Kidney epithelial cell (primary cell): Measurements from ENCODE around the gene ARFGAP1. TPM values are rescaled to one million over a fixed set of nuclear protein-coding genes. Genes with fewer than 3 reads are reported as not detected.
"Not testable (repeated sequence)": the region's sequence is repeated elsewhere in the genome, so short reads cannot be mapped to it uniquely, and the experiment has no call there.

Source experiments
- DNase-seq: peaks from one replicate; pipeline ENCODE4 v3.0.0-alpha.2; 2010; ENCODE audit warnings: low read depth
- H3K27me3 ChIP-seq: 2 replicates; pipeline ENCODE4 v1.6.0; 2011; ENCODE audit warnings: low read length; ENCODE audit not compliant: control insufficient read depth, insufficient read depth
- H3K36me3 ChIP-seq: 2 replicates; pipeline ENCODE4 v1.5.1; 2011; ENCODE audit warnings: low read length; ENCODE audit not compliant: control insufficient read depth, insufficient read depth
- H3K4me3 ChIP-seq: 2 replicates; pipeline ENCODE4 v1.5.1; 2011; ENCODE audit warnings: low read depth, mild to moderate bottlenecking, control low read depth, low read length
- CTCF ChIP-seq: IDR thresholded peaks from 2 replicates; pipeline ENCODE4 v1.5.1; 2011; ENCODE audit warnings: mild to moderate bottlenecking, moderate library complexity, low read length, control low read depth, inconsistent platforms; ENCODE audit not compliant: insufficient read depth, poor library complexity, severe bottlenecking
- total RNA-seq: library from RNA; depleted of rRNA; stranded (reverse); fragments of >200 nt; gene quantifications from 2 replicates; pipeline ENCODE4 v1.2.3, GENCODE V29; 2015

Gene ARFGAP1
- total RNA-seq, 1 donor from 2014 or later: 109 TPM

- TF ChIP-seq CTCF: no peak
- no peak for DNase-seq
- Histone ChIP-seq H3K4me3 (no peak overlapping the region), H3K36me3 (no peaks in the 10 kb centered on the region), H3K27me3 (peaks cover 33% of the 10 kb centered on the region)
Observed at GRCh38 chr20:63249891-63250290, 22.7 kb upstream of the ARFGAP1 start.

GRCh38 chr20:63251350-63251749, 21.3 kb upstream of the ARFGAP1 start:
- not testable (repeated sequence) for DNase-seq, H3K36me3 ChIP-seq, H3K4me3 ChIP-seq
- peaks cover 43% of the 10 kb centered on the region for H3K27me3 ChIP-seq
- peak; percentile 6 for TF ChIP-seq CTCF

GRCh38 chr20:63252284-63252711, 20.3 kb upstream of the ARFGAP1 start:
- no peak overlapping the region for H3K4me3 ChIP-seq
- TF ChIP-seq CTCF: no peak
- DNase-seq: no peak
- H3K36me3 ChIP-seq: no peaks in the 10 kb centered on the region
- peaks cover 48% of the 10 kb centered on the region for H3K27me3 ChIP-seq

- Histone ChIP-seq H3K4me3 (peak overlapping the region; percentile 41), H3K36me3 (no peaks in the 10 kb centered on the region), H3K27me3 (peaks cover 45% of the 10 kb centered on the region)
- no peak for TF ChIP-seq CTCF
- DNase-seq: no peak
Observed at GRCh38 chr20:63253065-63253437, 19.6 kb upstream of the ARFGAP1 start.

- Histone ChIP-seq H3K27me3 (peaks cover 45% of the 10 kb centered on the region), H3K4me3 (peak overlapping the region; percentile 41), H3K36me3 (no peaks in the 10 kb centered on the region)
- TF ChIP-seq CTCF: no peak
- no peak for DNase-seq
Observed at GRCh38 chr20:63253438-63254231, 19.0 kb upstream of the ARFGAP1 start.

GRCh38 chr20:63254232-63254605, 18.4 kb upstream of the ARFGAP1 start, which contains the start of gene NKAIN4:
TSS of gene NKAIN4 (minus strand) at chr20:63254463. CDS start at chr20:63254450, 13 bp downstream.
- peaks cover 46% of the 10 kb centered on the region for H3K27me3 ChIP-seq

More at GRCh38 chr20:63254232-63254605, 18.4 kb upstream of the ARFGAP1 start, which contains the start of gene NKAIN4:
- TF ChIP-seq CTCF: no peak
- no peak for DNase-seq
- peak within 1 kb of the TSS; percentile 41 for H3K4me3 ChIP-seq
- H3K36me3 ChIP-seq: no peaks in the 10 kb centered on the region
